NCI-H1436 treated with DMSO at 0.1 percent for 48 hours (cell line): ENCODE results near the gene KIF13A.
"Not testable (repeated sequence)": the region's sequence is repeated elsewhere in the genome, so short reads cannot be mapped to it uniquely, and the experiment has no call there.

Experiments used
- DNase-seq: peaks from one replicate; lab custom pipeline; 2025; lab: John Stamatoyannopoulos, UW

KIF13A gene

DNA sequence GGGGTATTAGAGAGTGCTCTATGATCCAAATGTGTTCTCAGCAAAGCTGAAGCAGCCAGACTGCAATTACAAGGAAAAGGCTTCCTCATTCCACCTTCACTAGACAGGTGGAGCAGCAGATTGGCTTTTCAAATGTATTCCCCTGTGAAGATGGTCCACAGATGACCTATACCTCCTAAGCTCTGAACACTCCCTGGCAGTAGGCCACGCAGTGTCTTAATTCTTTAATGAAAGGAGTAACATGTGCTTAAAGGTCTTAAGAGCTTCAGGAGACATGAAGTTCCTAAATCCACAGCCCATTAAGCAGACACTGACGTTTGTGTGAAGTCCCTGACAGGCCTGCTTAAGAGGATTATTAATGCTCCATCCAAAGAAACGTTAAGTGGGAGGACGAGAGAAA lies 141.8 kb downstream of the KIF13A start:
- DNase-seq = no peak

DNA sequence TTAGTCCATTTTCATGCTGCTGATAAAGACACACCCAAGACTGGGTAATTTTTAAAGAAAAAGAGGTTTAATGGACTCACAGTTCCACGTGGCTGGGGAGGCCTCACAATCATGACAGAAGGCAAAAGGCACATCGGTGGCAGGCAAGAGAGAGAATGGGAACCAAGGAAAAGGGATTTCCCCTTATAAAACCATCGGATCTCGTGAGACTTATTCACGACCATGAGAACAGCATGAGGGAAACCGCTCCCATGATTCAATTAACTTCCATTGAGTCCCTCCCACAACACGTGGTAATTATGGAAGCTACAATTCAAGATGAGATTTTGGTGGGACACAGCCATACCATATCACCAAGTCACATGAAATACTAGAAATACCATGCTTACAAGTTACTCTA lies 142.5 kb downstream of the KIF13A start:
- not testable (repeated sequence) for DNase-seq

DNA sequence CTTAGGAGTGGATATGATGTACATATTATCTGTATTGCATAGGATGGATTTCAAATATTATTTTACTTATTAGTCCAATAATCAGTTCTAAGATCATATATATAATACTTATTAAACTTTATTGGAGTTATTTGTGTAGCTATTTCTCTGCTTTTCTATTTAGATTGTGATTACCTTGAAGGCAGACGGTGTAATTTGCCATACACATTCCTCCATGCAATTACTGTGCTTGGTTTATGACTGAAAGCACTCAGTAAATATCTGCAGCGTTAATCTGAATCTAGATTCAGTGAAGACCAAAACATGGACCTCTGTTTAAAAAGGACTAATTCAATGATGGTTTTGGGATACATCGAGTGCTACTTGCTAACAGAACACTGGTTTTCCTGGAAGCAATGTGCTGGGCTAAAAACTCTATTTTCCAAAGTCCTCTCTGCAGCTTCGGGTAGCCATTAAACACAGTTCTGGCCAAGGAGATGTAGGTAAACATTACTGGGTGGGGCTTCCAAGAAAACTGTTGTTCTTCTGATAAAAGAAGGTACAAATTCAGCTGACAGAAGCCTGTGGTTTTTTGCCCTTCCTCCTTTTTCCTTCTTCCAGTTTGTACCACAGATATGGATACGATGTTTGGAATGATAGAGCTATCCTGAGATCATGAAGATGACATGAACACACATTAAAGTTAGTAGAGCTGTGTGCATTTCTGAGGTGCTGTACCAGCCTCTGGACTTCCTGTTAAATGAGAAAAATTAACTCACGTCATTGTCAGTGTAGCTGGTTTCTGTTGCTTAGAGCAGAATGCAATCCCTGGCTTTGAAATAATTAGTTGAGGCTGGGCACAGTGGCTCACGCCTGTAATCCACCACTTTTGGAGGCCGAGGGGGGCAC lies 144.3 kb downstream of the KIF13A start:
- DNase-seq = no peak

DNA sequence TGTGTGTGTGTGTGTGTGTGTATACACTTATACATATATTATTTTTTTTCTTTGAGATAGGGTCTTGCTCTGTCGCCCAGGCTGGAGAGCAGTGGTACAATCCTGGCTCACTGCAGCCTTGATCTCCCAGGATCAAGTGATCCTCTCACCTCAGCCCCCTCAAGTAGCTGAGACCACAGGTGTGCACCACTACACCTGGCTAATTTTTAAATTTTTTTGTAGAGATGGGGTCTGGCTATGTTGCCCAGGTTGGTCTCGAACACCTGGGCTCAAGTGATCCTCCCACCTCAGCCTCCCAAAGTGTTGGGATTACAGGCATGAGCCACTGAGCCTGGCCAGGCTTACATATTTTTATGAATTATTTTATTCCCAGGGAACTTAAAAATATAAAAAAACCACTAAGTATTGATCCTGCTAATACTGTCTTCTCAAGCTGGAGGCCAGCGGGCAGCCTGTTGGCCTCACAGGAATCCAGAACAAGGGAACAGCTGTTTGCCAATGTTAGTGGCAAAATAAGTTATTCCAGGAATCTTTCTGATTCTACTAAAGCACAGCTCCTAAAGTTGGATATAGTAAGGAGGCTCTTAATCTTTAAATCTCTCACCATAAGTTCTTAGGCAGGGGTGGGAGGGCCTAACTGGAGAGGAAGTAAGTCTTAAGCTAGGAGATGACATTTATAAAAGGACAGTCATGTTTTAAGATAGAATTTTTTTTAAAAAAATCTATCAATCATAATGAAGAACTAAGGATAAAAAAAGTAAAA lies 145.2 kb downstream of the KIF13A start:
- no peak for DNase-seq

DNA sequence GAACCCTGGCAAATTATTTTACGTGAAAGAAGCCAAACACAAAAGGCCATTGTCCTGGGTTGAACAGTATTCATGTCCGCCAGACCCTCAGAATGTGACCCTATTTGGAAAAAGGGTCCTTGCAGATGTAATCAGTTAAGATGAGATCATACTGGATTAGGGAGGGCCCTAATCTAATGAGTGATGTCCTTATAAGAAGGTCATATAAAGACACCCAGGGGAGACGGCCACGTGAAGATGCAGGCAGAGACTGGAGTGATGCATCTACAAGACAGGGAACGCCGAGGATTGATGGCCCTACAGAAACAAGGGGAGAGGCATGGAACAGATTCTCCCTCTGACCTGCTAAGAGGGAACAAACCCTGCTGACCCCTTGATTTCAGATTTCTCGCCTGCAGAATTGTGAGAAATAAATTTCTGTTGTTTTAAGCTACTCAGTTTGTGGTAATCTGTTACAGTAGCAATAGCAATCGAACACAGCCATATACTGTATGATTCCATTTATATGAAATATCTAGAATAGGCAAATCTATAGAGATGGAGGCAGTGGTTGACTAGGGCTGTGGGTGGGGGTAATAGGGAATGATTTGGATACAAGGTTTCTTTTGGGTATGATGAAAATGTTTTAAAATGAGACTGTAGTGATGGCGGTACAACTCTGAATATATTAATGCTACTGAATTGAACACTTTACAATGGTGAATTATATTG lies 147.8 kb downstream of the KIF13A start:
- DNase-seq = no peak

DNA sequence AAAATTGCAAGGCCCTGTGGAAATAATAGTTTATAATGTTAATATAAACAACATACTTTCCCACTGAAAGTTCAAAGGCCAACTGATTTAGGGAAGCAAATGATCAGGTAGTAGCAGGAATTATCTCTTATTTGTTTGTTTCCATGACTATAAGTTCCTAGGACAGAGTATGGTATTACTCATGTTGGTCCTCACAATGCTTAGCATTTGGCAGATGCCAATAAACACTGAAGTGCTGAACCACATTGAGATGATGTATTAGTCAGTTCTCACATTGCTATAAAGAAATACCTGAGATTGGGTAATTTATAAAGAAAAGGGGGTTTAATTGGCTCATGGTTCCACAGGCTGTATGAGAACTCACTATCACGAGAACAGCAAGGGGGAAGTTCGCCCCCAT lies 151.1 kb downstream of the KIF13A start:
- DNase-seq = no peak

DNA sequence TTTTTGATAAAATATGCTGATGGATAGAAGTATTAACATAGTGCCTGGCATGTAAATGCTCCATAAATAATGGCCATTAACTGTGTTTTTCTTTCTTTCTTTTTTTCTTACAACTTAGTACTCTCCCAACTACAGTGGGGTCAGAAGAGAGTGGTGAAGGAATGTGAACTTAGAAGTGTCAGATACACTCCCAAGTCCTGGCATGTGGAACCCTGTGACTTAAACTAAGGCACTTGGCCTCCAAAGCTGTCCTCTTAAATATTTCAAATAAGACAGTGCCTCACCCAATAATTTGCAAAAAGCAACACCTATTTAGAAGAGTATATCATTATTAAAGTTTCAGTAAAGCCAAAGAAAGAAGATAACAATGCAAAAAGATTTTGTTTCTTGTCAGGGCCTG lies 151.7 kb downstream of the KIF13A start:
- DNase-seq = no peak

DNA sequence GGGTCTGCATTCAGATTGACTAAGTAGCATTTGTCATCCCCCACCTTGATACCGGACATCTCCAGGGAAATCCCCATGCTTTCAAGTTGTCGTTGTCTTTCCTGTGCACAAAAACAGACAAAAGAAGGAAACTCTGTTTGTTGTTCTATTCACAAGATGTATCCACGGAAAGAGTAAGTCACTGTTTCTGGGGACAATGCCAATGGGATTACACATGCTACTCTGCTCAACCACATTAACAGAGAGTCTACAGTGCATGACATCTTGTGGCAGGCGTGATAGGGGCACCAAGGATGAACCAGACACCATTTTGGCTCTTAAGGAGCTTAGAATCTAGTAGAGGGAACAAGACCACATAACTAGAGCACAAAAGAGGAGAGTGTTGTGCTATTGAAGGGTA lies 156.3 kb downstream of the KIF13A start:
- DNase-seq = no peak

DNA sequence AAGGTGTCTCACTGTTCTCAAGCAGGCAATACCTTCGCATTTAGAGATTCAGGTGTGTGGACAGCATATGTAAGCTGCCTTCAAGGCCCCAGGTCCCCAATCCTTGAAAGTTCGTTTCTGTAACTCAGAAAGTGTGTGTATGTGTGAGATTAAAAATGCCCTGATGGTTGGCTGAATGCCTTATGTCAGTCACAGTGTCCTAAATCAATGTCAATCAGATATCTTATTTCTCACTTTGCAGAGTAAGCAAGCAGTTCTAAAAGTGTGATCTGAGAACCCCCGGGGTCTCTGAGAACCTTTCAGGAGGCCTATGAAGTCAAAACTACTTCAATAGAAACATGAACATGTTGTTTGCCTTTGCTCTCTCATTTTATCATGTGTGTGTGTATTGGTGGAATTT lies 157.5 kb downstream of the KIF13A start:
- DNase-seq = no peak

DNA sequence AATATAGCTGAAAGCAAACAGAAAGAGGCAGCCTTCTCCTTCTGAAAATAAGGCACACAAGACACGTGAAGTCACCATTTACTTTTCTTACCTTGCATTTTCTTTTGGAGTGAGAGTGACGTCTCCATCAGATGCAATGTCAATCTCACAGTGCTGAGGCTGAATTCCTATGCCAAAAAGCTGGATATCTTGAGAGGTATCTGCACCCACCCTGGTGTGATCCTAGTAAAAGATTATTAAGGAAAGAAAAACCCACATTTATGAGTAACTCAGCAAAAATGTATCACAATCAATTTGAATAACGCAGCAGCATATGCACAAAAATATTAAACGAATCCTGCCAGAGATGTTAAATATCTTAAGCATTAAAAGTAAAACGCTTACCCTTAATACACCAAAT lies 159.3 kb downstream of the KIF13A start:
- DNase-seq = no peak

DNA sequence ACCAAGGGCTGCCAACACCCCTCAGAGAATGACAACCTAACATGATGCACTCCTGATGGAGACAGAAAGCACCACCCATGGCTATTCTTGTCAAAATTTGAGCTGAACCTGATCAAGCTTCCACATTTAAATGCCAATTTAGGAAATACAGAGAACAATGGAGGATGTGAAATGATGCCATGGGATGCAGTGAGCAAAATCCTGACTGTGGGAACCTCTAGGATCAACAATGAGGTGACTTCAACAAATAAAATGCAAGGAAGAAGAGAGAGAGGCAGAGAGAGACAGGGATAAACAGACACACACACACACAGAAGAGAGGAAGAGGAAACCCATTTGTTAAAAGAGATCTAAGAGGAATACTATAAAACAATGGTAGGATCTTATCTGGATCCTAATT lies 161.1 kb downstream of the KIF13A start:
- no peak for DNase-seq

DNA sequence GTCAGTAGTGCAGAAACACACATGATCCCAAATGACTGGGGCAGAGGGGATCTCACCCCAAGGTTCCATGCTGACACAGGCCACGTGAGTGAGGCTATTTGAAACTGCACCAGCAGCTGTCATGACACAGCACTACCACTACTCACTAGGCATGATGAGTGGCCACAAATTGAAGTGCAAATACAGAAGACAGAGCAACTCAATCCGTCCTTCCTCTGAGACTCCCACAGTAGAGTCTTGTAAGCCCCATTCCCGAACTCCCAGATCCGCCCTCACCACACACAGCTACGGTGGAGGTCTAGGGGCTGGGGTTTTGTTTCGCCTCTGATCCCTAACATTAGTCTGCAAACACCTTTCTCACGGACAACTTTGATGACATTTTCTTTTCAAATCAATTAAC lies 167.4 kb downstream of the KIF13A start:
- DNase-seq = peak; percentile 5

DNA sequence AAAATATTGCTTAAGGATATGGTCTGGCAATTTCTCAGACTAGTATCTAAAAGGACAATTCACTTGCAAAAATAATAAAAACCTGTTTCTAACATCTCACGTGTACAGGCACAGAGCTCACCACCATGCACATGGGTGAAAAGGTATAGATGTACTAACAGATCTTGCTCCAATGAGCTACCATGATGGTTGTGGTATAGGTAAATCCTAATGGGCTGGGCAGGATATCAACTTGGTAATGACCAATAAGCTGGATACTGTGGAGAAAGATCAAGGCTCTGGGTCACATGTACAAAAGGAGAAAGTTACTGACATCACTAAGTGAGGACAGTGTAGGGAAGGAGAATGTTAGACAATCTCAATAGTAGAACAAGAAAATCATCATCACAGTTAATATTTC lies 169.7 kb downstream of the KIF13A start:
- DNase-seq = no peak

DNA sequence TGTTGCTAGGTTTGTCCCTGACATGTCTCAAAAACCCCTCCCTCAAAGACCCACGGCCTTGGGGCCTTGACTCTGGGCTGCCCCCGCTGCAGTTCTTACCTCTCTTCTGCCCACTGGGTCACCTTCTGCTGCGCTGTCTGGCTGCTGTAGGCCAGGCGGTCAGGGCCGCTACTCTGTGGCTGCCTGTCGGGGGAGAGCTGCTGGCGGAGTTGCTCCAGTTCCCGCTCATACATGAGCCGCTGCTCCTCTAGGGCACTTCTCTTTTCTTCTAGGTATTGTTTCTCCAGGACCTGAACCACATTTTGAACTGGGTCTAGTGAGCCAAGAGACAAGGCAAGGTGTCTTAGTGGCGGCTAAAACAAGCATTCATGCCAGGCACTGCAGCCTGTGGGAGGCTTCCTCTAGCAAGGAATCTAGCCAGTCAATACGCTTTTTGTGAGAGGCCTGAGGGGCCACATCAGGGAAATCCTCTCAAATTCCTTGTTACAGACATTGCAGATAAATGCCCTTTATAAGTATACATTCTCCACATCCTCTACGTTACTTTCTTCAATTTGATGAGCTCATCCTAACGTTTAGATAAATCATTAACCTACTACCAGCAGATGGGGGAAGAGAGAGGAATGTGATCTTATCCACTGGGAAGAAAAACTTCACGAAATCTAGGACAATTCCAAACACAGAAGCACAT lies 170.4 kb downstream of the KIF13A start:
- no peak for DNase-seq

DNA sequence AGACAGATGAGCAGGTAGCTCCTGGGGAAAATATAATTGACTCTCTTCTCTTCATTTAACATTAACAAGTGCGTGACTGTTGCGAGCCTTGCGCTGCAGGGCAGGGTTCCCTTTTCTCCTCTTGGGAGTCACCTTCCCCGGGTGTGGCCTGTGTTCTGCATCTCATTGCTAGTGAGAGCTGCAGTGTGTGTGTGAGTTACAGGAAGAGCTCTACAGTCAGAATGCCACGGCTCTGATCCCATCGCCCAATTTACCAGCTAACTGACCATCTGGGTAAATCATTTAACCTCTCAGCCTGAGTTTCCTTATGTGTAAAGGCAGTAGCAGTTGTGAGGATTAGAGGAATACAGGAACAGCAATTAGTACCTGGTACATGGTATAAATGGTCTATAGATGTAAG lies 173.9 kb downstream of the KIF13A start:
- DNase-seq = no peak

DNA sequence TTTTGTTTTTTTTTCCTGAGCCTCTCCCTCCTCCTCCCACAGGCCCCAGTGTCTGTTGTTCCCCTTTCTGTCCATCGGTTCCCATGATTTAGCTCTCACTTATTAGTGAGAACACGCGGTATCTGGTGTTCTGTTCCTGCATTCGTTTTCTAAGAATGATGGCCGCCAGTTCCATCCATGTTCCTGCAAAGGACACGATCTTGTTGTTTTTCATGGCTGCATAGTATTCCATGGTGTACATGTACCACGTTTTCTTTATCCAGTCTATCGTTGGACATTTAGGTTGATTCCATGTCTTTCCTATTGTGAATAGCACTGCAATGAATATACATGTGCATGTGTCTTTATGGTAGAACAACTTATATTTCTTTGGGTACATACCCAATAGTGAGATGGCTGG lies 175.1 kb downstream of the KIF13A start:
- DNase-seq = no peak

DNA sequence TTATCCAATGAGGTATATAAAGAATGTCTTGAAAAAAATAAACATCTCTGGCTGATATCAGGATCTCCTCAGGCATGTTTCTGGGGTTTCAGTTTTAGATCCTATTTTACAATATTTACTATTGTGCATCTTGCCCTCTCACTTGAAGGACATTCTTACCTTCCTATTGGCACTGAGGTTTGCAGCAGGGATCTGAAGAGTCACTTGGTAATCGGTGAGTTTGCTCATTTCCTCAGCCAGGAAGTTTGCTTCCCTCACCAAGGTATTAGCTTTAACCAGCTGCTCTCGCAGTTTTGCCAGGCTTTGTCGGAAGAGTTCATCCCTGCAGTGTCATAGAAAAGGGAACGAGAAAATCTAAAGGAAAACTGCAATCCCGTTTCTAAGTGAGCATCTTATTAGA lies 178.8 kb downstream of the KIF13A start:
- DNase-seq = no peak

DNA sequence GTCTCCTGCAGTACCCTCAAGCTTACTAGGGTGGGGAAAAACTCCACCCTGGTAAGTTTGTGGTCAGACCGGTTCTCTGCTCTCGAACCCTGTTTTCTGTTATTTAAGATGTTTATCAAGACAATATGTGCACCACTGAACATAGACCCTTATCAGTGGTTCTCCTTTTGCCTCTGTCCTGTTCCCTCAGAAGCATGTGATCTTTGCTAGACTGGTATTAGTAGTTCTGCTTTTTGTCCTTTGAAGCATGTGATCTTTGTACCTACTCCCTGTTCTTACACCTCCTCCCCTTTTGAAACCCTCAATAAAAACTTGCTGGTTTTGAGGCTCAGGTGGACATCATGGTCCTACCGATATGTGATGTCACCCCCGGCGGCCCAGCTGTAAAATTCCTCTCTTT lies 180.0 kb downstream of the KIF13A start:
- not testable (repeated sequence) for DNase-seq

DNA sequence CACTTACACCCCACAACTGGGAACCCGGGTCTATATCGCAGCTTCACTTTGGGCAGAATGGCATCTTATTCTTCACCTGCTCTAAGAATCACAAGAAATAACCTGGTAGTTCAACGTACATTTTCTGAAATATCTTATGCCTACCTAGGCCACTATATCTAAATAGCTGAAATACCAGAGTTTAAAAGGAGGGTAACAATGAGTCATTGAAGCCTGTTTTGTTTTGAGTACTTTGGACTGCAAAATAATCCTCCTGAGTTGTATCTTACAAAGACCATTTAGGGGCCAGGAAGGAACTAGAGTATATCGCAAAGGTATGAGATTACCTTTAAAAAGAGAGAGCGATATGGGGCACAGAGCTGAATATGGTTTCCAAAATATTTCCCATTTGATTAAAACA lies 184.0 kb downstream of the KIF13A start:
- DNase-seq = no peak

DNA sequence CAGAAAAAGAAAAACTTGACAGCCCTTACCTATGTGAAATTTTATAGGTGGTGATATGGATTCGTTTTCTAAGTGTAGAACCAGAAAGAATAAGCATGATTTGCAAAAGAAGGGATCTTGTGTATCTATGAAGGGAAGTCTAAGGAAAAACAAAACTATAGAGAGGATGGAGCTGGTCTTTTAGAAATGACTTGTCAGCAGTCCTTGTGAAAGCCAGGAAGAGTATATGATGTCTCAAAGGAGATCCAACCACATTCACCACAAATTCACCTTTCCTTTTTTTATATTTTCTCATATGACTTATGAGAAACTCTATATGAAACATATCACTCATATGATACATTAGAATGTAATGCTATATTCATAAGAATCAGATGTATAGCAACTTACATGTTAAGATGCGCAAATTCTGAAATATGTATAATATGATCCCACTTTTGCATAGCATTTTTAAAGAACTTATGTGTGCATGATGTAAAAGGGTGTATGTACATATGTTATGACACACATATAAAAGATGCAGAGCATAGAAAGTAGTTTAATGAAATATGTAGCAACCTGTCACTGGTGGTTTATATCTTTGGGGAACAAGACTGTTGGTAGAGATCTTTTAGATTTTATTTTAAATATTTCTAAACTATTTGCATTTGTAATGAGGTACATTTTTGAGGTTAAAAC lies 188.8 kb downstream of the KIF13A start:
- DNase-seq = no peak

DNA sequence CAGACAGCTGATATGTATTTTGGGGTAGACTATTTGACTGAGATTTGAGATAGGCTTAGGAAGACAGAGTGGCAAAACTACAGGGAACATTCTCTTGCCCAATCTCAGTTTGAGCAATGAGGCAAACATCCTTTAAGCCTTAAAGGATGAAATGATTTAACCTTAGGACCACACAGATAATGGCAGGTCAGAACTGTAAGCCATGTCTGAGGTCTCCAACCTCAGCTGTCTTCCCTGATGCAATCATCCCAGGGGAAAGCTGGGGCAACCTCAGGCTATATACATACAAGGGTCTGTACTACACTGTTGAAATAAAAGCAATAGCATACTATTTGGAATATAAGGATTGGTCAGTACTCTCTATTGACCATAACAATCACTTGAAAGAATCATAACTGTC lies 196.9 kb downstream of the KIF13A start:
- DNase-seq = no peak
